GM11168 (cell line): ENCODE data around the gene TMBIM1.

Source experiments
- in situ Hi-C: fragments of 300-500 bp; cut with MboI; formaldehyde crosslinking; loops from one replicate; pipeline ENCODE4 v1.12.0; 2022; ENCODE audit warnings: low sequenced_read_pairs; ENCODE audit not compliant: unreplicated experiment

TMBIM1 gene

GRCh38 chr2:218292048-218293014, at the start of gene TMBIM1:
TSS of gene TMBIM1 (minus strand) at chr2:218292503. CDS start at chr2:218282141, 10,362 bp downstream.
- in situ Hi-C loops = no loop called here

- in situ Hi-C loops = no loop called here
Observed at GRCh38 chr2:218341381-218341780, 49.1 kb upstream of the TMBIM1 start.

DNA sequence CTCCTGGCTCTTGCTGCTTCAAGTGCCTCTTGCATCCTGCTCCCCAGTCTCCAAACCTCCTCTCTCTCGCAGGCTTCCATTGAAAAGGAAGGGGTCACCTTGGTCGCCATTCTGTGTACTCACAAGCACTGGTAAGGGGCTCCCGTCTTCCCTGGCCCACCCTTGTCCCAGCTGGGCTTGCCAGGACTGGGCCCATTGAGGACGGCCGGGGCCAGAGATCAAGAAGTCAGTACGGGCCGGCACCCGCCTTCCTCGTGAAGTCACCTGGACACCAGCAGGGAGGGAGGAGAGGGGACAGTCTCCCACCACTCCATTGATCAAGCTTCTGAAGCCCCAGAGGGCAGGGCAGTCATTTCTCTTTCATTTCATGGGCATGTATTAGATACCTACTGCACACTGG, 48.4 kb upstream of the TMBIM1 start:
- in situ Hi-C loops = no loop called here

DNA sequence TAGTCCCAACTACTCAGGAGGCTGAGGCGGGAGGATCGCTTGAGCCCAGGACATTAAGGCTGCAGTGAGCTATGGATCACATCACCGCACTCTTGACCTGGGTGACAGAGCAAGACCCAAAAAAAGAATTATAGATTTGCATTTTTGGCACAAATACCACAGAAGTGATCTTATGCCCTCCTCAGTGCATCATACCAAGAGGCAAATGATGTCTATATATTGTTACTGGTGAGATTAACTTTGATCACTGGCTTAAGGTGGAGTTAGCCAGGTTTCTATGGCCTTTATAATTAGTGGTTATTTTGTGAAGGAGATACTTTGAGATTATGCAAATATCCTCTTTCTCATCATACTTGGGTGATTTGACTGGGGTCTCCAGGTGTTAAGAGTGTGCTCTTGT, 42.2 kb upstream of the TMBIM1 start:
- in situ Hi-C loops = no loop called here

DNA sequence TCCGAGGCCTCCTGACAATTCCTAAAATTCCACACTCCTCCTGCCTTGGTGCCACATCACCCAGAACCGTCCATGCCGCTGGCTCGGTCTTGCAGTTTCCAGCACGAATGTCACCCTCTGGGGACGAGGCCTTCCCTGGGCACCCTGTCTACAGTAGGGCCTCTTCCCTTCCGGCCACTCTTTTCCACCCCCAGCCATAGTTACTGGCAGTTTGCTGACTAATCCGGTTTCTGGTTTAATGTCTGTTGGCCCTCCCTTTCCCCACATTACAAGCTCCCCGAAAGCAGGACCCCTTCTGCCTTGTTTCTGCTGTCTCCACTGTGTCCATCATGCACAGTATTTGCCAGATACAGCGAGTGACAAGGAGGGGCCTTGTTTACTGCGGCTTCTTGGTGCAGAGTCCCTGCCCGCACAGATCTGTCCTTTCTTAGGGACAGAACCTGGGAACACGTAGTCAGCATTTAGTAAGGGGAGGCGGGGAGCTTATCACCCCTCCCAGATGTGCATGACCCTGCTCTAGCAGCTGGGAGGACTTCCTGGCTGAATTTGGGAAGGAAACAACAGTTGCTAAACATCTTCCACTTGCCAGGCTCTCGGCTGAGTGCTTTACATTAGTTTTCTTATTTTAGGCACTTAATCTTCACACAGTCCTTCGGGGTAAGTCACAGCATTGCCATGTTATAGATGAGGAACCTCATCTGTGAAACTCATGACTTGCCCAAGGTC, 40.8 kb upstream of the TMBIM1 start:
- in situ Hi-C loops = no loop called here

DNA sequence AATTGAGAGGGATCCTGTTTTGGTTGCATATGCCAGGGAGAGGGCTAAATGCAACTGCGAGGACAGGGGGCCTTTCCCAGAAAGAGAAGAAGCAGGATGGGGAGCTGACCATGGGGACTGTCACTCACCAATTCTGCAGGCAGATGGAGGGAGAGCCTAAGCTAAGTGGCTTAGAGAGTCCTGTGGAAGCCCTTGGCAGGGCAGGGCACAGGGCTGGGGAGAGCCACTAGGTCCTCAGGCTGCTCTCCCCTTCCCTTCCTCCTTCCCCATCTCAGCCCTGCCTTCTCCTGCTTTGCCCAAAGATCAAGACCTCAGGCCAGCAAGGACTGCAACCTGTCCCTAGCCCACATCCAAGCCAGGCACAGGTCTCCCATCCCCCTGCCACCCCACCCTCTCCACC, 40.0 kb upstream of the TMBIM1 start:
- in situ Hi-C loops = no loop called here

DNA sequence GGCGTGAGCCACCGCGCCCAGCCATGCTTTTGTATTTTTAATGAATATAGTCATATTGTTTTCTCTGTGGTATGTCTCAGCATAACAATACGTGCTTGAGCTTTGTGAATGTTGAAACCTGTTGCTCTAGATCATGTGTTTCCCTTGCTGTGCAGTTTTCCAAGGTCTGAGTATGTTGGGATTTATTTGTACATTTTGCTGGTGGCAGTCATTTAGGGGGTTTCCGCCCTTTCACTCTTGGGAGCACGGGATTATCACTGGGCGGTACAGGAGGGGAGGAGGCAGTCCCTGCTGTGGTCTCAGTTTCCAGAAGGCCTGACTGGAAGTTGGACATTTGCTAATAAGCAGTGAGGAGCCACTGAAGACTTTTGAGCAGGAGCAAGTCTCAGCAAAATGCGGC, 39.4 kb upstream of the TMBIM1 start:
- in situ Hi-C loops = no loop called here

GRCh38 chr2:218329826-218330593, 37.7 kb upstream of the TMBIM1 start:
- in situ Hi-C loops = no loop called here

DNA sequence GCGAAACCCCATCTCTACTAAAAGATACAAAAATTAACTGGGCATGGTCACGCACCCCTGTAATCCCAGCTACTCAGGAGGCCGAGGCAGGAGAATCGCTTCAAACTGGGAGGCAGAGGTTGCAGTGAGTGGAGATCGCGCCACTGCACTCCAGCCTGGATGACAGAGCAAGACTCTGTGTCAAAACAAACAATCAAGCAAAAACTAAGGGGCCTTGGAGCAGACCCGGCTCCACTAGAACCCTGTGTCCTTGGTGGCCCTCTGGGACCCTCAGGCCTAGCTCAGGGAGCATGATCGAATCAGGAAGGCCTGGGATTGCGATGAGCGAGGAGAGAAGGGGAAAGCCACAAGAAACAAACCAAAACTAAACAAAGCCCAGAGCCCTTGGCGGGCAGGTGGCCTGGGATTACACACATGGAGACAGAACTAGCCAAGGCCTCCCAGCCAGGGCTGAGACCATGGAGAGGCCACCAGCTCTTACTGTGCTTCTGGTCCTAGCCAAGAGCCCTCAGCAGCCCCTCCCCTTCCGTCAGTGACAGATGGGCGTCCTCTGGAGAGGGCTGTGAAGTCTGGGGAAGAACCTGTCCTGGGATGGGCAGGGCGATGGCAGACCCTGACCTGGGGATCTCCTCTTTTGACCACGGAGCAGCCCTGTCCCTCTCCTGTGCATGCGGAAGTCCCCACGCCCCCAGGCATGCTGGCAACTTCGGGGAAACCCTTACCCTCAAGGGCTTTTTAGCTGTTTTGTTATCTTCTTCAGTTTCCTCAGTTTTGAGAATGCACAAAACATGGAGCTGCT, 36.9 kb upstream of the TMBIM1 start:
- in situ Hi-C loops = no loop called here

GRCh38 chr2:218328294-218328693, 36.0 kb upstream of the TMBIM1 start:
- in situ Hi-C loops = no loop called here

- in situ Hi-C loops = no loop called here
Observed at GRCh38 chr2:218327451-218328210, 35.3 kb upstream of the TMBIM1 start.

- in situ Hi-C loops = no loop called here
Observed at GRCh38 chr2:218326315-218326714, 34.0 kb upstream of the TMBIM1 start.

GRCh38 chr2:218325566-218326160, 33.4 kb upstream of the TMBIM1 start:
- in situ Hi-C loops = no loop called here

DNA sequence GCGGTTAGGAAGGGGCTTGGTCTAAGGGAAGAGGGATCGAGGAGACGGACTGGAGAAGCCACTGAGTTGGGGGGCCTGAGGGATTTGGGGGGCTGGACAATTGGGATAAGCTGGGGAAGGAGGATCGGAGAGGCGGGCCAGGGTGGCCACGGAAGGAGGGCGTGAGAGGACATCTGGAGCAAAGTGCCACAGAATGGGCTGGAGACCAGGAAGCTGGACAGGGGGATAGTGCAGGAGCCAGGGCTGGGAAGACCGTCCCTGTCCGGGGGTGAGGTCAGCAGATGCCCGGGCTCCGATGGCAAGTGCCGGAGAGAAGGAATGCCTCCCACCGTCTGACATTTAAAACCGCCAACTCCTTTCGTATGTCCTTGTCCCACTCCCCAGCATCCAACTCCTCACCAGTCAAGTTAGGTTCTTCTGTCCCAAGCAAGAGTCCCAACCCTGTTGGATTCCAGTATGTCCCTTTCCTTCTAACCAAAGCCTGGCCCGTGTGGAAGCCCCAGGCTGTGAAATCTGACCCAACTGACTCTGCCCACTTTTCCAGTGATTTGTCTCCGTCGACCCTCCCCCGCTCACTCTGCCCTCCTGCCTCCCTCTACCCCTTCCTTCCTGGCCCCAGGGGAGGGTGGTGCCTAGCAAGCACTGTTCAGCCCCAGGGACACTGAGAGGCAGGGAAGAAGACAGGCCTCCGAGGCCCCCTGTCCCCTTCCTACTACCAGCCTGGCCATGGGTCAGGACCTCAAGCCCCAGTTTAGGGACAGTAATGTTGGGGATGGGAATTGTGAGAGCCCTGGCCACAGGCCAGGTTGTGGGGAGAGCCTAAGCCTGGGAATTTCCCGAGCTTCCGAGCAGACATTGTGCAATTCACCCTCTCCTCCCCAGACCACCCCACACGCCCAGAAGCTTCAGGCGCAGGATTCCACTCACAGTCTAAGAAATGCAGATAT, 31.5 kb upstream of the TMBIM1 start:
- in situ Hi-C loops = no loop called here

- in situ Hi-C loops = no loop called here
Observed at GRCh38 chr2:218322768-218323525, 30.6 kb upstream of the TMBIM1 start.

GRCh38 chr2:218320704-218321336, 28.5 kb upstream of the TMBIM1 start:
- in situ Hi-C loops = no loop called here
